Body of pancreas (tissue), 4 donors: ENCODE results near the gene TF.

Experiments used
- POLR2A ChIP-seq, 3 donors: fragments of 450-650 bp; IDR thresholded peaks; one replicate each; pipeline ENCODE4 v1.6.1; 2016; ENCODE audit warnings: antibody characterized with exemption in 3 of 3, mild to moderate bottlenecking in 2 of 3
- TF ChIP-seq, protein P1 (sequence below), 7 experiments: fragments of 450-650 bp in 4 of 7; fragments of 200-600 bp in 3 of 7; sonication (generic) in 3 of 7; IDR thresholded peaks; one replicate each; pipeline ENCODE4 v1.5.1; 2016 to 2019; ENCODE audit warnings: antibody characterized with exemption in 7 of 7

DNA sequence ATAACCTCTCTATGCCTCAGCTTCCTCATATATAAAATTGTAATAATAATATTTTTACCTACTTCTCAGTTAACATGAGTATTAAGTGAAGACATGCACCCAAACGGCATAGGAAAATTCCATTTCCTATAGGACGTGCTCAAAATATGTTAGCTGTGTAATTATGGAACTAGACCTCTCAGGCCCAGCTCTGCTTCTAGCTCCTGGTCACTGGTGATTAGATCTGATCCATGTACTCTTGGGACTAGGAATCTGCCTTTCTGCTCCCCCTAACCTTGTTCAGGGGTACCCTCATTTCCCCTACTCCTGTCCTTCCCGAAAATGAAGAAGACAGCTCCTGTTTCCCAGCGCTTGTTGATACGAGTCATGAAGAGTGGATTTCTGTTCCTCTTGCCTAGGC is 29.6 kb downstream of the TF start:
- TF ChIP-seq, protein P1, sequence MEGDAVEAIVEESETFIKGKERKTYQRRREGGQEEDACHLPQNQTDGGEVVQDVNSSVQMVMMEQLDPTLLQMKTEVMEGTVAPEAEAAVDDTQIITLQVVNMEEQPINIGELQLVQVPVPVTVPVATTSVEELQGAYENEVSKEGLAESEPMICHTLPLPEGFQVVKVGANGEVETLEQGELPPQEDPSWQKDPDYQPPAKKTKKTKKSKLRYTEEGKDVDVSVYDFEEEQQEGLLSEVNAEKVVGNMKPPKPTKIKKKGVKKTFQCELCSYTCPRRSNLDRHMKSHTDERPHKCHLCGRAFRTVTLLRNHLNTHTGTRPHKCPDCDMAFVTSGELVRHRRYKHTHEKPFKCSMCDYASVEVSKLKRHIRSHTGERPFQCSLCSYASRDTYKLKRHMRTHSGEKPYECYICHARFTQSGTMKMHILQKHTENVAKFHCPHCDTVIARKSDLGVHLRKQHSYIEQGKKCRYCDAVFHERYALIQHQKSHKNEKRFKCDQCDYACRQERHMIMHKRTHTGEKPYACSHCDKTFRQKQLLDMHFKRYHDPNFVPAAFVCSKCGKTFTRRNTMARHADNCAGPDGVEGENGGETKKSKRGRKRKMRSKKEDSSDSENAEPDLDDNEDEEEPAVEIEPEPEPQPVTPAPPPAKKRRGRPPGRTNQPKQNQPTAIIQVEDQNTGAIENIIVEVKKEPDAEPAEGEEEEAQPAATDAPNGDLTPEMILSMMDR (IDR thresholded peaks at IDR 0.05), result no peak
- TF ChIP-seq POLR2A (IDR thresholded peaks at IDR 0.05), result no peak
